HG03097 (cell line): ENCODE results near the gene CABLES1.
"Not testable (repeated sequence)": the region's sequence is repeated elsewhere in the genome, so short reads cannot be mapped to it uniquely, and the experiment has no call there.

Experiments
- ATAC-seq: cut with Tn5 transposase; IDR thresholded peaks from one replicate; pipeline ENCODE4 v1.9.1; 2021; ENCODE audit not compliant: unreplicated experiment, low FRiP score

The CABLES1 gene

GRCh38 chr18:23141104-23141999 lies 6.1 kb downstream of the CABLES1 start:
- no peak for ATAC-seq

DNA sequence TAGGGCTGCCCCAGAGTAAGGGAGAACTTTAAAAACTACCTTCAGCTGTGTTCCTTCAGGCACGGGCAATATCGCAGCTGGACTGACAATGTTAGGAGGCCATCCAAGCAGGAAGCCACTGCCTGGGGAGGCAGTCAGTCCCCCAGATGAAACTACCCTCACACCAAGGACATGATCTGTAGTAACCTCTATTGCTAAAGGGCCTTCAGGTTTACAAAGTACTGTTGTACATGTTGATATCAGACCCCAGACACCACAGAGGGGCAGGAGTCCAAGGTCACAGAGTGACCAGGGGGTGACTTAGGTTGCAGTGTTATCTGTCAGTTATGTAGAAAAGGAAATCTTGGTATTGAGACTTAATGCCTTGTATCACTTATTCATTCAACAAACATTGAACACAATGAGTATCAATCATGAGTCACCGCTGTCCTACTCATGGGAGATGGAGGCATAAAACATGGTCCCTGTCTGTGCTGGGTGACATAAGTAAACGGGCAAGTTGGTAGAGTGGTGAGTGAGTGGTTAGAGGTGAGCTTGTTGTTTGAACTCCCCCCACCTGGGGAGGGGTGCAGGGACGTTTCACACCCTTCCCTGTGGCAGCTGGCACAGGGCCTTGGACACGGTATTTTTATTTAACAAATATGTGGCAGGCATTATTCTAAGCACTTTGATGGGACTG lies 7.1 kb downstream of the CABLES1 start:
- ATAC-seq: no peak

- no peak for ATAC-seq
Observed at GRCh38 chr18:23143016-23143814, 7.9 kb downstream of the CABLES1 start.

GRCh38 chr18:23143815-23144261 lies 8.6 kb downstream of the CABLES1 start:
- ATAC-seq: no peak

GRCh38 chr18:23144640-23145039 lies 9.4 kb downstream of the CABLES1 start:
- no peak for ATAC-seq

- ATAC-seq: no peak
Observed at GRCh38 chr18:23145621-23146020, 10.3 kb downstream of the CABLES1 start.

- no peak for ATAC-seq
Observed at GRCh38 chr18:23146861-23147469, 11.7 kb downstream of the CABLES1 start.

- no peak for ATAC-seq
Observed at GRCh38 chr18:23148382-23148781, 13.1 kb downstream of the CABLES1 start.

DNA sequence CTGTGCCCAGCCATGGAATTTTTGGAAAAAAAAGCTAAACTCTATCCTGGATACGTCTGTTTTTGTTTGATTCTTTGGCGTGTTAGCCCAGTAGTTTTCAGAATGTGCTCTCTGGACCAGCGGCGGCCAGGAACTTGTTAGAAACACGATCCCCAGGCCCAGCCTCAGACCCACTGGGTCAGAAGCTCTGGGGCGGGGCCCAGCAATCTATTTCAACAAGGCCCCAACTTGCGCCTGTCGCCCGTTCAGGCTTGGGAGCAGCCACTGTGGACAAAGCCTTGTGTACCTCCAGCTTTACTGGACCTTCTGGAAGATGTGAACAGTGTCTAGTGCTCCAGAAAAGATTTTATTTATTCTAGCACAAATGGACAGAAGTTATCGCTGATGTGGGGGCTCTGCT lies 14.3 kb downstream of the CABLES1 start:
- no peak for ATAC-seq

DNA sequence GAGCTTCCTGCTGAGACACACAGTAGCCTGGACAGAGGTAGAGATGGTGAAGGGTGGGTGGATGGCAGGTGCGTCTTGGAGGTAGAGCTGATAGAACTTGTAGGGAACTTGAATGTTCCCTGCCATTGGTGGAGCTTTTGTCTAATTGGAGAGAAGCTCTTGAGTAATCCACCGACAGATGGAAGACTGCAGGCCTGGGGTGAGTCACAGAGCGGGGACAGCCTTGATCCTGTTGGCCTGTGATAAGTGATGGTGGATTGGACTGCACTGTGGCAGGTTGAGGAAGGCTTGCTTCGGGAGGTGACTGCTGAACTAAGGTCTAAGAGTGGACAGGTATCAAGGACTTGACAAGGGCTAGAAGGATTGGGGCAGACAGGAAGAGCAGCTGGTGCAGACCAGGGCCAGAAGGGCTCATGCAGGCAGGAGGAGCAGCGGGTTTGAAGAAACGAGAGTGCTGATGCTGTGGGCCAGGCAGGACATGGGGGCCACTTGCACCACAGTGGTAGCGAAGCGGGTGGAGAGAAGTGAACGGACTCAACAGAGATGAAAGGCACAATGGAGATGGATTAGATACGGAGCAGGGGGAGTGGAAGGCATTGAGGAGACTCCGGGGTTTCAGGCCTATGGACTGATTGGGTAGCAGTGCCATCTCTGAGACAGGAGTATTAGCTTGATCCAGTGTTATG lies 16.3 kb downstream of the CABLES1 start:
- no peak for ATAC-seq

DNA sequence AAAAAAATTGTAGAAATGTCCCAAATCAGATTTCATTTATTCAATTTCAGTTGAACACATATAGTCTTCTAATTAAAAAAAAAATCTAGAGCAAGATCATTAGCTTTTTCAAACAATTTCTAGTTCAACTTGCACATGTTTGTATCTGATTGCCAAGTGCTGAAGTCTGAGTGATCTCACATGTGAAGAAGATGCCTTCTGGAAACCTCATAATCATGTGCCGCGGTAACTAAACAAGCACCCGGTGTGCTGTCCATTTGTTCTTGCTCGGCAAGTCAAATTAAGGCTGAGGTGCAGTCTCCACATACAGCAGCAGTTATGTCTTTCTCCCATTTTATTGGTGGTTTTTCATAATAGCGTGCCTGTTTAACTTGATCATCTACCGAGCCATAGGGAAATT lies 18.7 kb downstream of the CABLES1 start:
- ATAC-seq: no peak

- no peak for ATAC-seq
Observed at GRCh38 chr18:23154823-23155500, 19.7 kb downstream of the CABLES1 start.

DNA sequence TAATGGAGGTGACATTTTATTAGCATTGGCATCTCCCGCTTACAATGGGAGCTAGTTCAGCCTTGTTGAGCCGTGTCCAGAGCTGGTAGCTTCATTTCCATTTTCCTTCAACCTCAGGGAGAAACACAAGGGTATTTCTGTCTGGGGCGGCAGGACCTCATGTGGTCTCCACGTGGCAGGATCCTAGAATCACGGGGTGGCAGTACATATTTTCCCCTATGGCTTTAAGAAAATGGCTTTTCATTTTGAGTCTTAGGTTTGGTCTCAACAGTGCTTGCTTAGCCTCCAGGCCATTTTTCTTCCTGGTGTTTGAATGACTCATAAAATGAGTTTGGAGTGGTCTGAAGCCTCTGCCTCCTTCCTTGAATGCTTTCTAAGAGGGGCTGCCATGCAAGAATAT lies 20.3 kb downstream of the CABLES1 start:
- ATAC-seq: no peak

DNA sequence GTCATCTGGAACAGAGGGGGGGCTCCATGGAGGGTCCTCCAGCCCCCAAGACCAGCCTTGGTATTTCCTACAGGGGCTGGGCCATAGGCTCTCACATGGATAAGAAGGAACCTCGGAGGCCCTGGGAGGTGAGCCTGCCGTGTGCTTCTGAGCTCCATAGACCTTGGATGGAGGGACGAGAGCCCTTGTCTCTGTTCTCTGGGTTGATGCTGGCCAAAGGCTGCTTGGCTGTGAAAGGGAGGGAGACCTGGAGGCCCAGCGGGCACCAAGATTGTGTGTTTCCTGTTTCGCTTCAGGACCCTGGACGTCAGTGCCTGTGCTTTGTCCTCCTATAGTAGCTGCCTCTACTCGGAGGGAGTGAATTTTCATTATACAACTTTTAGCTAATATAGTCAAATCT lies 20.8 kb downstream of the CABLES1 start:
- no peak for ATAC-seq

DNA sequence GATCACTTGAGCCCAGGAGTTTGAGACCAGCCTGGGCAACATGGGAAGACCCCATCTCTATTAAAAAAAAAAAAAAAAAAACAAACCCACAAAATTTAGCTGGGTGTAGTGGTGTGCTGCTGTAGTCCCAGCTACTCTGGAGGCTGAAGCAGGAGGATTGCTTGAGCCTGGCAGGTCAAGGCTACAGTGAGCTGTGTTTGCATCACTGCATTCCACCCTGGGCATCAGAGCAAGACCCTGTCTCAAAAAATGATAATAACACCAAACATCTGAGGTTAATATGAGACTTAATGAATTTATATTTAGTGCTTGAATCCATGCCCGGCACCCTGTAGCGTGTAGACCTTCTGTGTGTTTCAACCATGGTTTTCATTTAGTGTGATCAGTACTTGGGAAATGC lies 22.8 kb downstream of the CABLES1 start:
- no peak for ATAC-seq

DNA sequence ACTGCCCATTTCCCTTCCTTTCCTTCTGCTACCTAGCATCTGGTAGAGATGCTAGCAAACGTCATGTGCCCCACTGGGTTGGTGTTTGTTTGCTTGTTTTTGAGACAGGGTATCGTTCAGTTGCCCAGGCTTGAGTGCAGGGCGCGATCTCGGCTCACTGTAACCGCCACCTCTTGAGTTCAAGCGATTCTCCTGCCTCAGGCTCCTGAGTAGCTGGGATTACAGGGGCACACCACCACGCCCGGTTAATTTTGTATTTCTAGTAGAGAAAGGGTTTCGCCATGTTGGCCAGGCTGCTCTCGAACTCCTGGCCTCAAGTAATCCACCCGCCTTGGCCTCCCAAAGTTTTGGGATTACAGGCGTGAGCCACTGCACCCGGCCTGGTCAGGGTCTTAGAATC lies 23.6 kb downstream of the CABLES1 start:
- not testable (repeated sequence) for ATAC-seq

- no peak for ATAC-seq
Observed at GRCh38 chr18:23159344-23159743, 24.1 kb downstream of the CABLES1 start.

GRCh38 chr18:23162473-23162872 lies 27.2 kb downstream of the CABLES1 start:
- no peak for ATAC-seq

- ATAC-seq: no peak
Observed at GRCh38 chr18:23163786-23164533, 28.7 kb downstream of the CABLES1 start.
